GM21381 (cell line): ENCODE results near the gene IL17RC.
"Not testable (repeated sequence)": the region's sequence is repeated elsewhere in the genome, so short reads cannot be mapped to it uniquely, and the experiment has no call there.

Source experiments
- ATAC-seq: cut with Tn5 transposase; IDR thresholded peaks from one replicate; pipeline ENCODE4 v1.9.1; 2021; ENCODE audit warnings: mild to moderate bottlenecking, moderate library complexity; ENCODE audit not compliant: unreplicated experiment

Gene IL17RC

DNA sequence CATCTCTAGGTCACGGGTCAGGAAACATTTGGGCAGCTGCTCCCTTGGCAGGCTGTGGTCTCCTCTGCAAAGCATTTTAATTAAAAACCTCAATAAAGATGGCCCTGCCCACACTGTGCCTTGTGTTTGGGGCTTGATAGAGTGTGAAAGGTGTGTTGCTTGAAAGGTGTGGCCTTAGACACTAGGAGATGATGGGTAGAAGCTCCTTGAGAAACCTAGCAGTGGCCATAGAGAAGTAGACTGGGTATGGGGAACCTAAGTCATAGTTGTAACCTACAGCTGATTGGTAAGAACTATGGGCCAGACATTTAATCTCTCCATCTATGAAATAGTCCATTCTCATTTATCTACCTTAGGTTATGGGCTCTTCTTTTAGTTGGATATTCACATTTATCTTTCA, 23.2 kb upstream of the IL17RC start:
- no peak for ATAC-seq

DNA sequence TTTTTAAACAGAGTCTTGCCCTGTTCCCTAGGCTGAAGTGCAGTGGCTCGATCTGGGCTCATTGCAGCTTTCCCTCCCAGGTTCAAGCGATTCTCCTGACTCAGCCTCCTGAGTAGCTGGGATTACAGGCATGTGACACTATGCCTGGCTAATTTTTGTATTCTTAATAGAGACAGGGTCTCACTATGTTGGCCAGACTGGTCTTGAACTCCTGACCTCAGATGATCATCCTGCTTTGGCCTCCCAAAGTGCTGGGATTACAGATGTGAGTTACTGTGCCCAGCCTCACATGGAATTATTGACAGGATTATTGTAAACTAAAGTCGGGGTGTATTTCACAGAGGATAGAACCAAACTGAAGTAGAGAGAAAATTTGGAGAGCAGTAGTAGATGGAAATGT, 21.2 kb upstream of the IL17RC start:
- ATAC-seq: not testable (repeated sequence)

DNA sequence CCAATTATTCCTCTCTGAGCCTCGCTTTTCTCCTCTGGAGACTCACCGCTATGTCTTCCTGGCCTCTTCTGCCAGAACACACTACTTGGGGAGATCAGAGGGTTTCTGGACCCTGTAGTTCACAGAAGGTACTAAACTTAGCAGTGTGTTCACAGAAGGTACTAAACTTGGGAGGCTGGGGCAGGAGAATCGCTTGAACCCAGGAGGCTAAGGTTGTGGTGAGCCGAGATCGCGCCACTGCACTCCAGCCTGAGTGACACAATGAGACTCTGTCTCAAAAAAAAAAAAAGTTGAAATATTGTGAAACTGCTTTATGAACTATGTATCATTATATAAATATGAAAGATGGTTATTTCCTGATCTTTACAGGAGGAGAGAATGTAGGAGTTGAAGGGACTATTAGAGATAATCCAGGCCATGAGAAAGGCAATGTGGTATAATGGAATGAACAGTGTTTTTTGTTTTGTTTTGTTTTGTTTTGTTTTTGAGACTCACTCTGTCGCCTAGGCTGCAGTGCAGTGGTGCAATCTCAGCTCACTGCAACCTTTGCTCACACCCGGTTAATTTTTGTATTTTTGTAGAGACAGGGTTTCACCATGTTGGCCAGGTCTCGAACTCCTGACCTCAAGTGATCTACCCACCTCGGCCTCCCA, 20.0 kb upstream of the IL17RC start:
- ATAC-seq: not testable (repeated sequence)

DNA sequence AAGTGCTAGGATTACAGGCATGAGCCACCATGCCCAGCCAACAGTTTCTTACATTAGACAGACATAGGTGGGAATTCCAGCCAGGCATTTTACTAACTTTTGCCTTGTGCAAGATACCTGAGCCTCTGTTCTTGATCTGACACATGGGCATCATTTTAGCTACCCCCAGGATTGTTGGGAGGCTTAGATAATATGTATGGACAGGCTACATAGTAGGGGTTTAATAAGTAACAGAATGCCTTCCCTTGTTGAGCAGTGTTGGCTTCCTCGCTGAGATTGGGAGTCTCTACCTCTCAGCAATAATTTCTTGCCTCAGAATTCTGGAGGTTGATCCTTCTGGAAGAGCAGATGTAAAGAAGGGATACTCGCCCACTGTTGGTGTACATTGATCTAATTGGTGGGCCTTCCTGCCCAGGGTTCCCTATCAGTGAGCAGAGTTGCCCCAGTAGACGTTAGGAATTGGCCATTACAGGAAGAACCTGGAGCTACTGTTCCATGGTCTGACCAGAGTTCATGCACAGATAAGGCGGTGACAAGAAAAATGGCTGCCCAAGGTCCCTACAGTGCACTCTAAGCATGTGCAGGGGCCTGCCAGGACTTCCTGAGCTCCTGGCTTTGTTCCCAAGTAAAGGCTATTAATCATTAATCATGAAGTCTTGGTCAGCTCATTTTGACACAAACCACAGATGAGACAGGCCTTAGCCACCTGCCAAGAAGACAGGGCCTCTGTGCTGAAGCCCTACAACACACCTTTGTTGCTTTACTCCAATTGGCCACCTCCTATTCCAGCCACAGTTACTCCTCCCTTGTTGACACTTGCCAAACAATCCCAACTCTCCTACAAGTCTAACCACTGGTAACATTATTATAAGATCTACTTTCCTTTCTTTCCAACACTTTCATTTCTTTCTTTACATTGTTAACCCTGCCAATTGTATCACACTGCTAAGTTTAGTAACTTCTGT, 19.2 kb upstream of the IL17RC start:
- peak; percentile 60 for ATAC-seq

DNA sequence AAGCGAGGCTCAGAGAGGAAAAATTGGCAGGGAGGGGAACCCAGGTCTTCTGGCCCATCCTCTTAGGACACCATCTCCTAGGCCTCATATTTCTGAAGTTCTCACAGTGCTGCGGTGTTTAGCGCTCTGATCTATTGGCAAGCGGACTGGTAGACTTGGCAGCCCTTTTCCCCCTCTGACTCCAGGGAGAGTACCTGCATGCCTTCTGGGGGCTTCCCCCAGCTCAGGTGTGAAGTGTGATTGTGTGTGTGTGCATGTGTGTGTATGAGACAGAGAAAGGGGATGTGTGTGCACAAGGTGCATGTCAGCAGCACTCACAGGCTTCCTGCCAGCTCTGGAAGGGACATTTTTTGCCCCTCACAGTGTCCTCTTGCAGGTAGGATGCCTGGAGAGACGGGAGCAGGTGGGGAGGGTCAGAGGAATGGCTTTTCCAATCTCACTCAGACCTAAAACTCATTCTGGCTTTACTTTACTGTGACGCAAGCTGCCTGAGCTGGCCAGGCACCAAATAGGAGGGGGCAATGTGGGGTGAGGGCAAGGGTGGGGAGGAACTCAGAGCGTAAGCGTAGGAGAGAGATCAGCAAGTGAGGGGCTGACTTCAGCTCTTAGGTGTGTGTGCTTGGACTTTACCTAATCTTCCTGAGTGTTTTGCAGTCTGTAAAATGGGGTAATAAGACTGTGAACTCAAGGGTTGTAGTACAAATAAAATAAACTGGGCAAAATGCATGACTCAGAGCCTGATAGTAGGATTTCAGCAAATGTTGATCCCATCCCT, 18.2 kb upstream of the IL17RC start:
- ATAC-seq: no peak

DNA sequence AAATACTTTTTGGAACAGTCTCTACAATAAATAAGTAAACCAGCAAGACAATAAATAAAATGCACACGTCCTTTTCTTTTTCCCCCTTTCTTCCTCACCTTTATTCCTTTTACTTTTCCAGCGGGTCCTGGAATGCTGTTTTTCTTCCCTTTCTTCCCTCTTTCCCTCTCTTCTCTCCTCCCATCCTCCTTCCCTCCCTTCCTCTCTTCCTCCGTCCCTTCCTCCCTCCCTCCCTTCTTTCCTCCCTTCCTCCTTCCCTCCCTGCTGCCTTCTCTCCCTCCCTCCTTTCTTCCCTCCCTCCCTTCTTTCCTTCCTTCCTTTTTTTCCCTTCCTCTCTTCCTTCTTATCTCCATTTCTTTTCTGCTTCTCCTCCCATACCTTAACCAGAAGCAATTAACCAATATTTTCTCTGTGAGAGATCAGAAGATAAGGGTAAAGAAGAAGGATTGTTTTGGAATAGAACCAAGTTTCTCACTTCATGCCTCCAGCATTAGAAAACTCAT, 17.6 kb upstream of the IL17RC start:
- no peak for ATAC-seq

DNA sequence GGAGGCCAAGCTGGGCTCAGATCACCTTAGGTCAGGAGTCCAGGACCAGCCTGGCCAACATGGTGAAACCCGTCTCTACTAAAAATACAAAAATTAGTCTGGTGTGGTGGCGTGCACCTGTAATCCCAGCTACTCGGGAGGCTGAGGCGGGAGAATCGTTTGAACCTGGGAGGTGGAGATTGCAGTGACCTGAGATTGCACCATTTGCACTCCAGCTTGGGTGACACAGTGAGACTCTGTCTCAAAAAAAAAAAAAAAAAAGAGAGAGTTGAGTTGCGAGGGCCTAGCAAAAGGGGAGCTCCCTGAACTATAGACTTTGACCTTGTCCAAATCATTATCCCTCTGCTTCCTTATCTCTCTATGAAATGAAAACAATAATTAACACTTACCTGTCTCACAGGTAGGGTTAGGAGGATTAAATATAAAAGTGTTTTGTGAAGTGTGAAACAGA, 15.9 kb upstream of the IL17RC start:
- ATAC-seq: not testable (repeated sequence)

DNA sequence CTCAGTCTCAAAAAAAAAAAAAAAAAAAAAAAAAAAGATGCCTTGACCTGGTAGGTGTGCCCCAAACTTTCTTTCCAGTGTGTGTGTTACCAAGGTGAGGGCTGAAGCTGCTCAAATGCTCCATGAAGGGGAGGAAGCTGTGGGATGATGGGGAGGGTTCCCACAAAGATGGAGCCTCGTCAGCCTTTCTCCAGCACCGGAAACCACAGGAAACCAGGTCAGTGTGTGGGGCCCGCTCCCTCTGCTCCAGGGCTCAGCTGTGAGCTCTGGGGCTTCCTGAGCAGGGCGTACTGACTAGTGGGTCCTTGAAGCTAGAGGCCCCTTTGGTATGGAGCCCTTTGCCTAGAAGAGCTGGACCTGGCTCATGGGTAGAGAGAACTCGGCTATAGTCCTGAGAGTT, 14.9 kb upstream of the IL17RC start:
- ATAC-seq: no peak

DNA sequence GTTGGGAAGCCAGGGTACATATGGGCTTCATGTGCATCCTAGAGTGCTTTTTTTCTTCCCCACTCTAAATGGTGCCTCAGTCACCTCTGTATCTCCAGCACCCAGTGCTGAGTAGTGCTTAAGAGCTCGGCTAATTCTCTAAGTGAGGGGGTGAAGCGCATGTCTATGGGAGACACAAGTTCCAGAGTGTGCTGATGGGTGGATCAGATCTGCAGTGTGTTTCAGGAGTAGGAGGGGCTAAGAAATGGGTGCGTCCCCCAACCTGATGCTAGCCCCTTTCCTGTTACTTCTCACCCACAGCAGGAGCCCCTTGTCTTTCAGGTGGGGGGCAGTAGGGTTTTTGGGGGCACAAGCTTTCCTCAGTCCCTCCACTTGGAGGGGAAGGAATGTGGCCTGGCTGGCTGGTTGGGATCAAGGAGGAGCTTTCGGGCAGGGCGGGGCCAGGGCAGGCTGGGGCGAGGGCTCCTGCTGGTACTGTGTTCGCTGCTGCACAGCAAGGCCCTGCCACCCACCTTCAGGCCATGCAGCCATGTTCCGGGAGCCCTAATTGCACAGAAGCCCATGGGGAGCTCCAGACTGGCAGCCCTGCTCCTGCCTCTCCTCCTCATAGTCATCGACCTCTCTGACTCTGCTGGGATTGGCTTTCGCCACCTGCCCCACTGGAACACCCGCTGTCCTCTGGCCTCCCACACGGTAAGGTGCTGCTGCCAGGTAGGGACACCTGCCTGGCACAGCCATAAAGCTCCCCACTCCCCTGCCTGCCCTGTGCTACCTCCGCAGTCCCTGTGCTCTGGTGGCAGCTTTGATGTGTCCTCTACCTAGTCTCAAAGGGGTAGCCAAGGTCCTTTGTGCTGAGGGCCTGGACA, 14.3 kb upstream of the IL17RC start, which contains the start of gene IL17RE:
Gene IL17RE, plus strand, starts transcription at position 477 of the 866 bp plus-strand sequence. Its CDS starts 85 bp downstream, at position 562.
- no peak for ATAC-seq

DNA sequence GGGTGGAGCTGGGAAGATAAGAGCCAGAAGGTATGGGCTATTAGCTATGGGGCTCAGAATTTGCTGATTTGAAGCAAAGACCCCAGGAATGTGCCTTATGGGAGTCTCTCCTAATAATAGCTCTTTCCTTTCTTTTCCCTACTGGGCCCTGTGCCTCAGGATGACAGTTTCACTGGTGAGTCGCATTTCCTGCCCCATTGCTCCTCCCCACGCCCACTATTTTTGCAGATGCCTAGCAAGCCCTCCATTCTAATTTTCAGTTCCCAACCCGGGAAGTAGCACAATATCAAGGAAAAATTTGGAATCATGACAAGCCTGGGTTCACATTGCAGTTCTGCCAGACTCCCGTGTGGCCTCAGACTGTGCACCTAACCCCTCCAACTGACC, 13.7 kb upstream of the IL17RC start:
- ATAC-seq: no peak

DNA sequence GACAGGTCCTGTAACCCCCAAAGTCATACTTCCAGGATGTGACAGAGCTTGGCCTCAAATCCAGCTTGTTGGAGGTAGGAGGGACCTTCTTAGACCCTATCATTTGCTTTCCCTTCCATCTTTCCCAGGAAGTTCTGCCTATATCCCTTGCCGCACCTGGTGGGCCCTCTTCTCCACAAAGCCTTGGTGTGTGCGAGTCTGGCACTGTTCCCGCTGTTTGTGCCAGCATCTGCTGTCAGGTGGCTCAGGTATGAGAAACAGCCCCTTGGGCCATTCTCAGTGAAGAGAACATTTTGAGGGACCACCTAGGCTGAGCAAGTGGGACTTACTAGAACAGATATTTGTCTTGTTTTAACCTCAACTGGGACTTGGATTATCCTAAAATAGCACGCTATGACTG, 13.0 kb upstream of the IL17RC start:
- no peak for ATAC-seq

DNA sequence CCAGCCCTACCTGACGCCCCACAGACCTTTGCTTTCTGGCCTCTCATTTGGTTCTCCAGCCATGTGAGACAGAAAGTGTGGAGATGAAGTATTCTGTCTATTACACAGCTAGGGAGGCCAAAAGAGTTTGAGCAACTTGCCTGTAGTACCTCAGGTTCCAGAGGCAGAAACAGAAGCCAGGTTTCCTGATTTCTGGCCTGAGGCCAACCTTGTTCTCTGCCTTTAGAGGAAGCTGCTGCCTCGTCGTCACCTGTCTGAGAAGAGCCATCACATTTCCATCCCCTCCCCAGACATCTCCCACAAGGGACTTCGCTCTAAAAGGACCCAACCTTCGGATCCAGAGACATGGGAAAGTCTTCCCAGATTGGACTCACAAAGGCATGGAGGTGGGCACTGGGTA, 10.4 kb upstream of the IL17RC start:
- ATAC-seq: no peak

DNA sequence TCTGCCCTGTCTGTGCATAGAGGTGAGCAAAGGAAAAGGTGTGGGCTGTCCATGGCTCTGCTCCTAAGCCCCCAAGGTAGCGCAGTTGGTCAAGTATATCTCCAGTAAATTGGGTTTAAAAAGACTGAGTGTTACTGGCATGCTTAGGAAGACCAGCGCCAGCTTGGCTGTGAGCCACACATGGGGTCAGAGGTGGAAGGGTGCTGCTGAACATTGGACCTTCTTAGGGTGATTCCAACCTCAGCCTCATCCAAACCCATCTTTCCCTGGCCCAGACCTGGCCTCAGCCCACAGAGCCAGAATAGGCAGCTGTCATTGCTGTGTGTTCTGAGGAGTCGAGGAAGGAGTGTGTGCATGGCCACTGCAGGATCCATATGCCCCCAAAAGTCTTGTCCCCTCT, 8.6 kb upstream of the IL17RC start:
- ATAC-seq: no peak

DNA sequence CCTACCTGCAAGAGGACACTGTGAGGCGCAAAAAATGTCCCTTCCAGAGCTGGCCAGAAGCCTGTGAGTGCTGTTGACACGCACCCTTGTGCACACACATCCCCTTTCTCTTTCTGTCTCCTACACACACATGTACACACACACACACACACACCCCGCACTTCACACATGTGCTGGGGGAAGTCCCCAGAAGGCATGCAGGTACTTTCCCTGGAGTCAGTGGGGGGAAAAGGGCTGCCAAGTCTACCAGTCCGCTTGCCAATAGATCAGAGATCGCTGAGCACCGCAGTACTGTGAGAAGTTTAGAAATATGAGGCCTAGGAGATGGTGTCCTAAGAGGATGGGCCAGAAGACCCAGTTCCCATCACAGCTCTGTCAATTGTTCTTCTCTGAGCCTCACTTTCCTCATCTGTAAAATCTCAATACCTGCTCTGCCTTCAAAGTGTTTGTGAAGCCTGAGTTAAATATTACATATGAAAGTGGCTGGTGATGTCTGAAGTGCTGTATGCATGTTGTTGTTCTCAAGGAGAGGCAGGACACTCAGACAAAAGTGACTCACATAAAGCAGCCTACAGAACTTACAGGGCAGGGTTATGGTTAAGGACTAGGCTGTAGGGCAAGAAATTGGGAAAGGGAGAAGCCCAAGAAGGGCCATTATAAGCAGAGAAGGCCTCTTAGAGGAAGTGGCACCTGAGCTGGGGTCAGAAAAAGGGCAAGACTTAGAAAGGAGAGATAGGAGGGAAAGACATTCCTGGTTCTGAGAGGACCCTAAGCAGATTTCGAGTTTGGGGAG, 7.5 kb upstream of the IL17RC start:
- no peak for ATAC-seq

DNA sequence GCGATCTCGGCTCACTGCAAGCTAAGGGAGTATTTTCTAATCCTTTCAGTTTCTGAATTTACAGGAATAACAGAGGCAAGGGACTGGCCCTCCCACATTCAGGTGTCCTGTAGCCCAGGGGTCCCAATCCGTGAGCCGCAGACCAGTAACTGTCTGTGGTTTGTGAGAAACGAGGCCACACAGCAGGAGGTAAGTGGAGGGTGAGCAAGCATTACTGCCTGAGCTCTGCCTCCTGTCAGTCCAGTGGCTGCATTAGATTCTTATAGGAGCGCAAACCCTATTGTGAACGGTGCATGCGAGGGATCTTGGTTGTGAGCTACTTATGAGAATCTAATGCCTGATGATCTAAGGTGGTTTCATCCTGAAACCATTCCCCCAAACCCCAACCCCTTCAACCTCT, 5.0 kb upstream of the IL17RC start:
- no peak for ATAC-seq

DNA sequence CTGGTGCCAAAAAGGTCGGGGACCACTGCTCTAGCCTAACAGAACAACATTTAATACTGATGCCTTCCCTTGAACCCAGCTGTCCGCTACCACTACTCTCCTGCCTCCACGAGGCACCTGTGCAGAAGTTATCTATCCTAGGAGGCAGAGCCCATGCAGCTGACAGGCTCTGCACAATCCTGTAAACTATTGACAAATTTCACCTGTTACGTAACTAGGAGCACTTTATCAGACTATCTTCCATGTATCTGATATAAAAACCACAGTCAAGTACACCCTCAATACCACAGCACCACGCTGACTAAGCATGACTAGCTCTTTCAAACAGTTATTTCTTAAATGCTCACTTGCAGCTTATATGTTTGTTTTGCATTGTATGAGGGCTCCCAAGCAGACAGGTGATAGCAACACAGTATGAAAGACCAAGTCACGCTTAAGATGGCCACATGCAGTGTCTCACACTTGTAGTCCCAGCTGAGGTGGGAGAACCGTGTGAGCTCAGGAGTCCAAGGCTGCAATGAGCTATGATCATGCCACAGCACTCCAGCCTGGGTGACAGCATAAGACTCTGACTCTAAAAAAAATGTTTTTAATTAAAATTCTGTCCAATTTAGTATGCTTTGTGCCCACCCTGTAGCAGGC, 4.5 kb upstream of the IL17RC start:
- ATAC-seq: no peak

DNA sequence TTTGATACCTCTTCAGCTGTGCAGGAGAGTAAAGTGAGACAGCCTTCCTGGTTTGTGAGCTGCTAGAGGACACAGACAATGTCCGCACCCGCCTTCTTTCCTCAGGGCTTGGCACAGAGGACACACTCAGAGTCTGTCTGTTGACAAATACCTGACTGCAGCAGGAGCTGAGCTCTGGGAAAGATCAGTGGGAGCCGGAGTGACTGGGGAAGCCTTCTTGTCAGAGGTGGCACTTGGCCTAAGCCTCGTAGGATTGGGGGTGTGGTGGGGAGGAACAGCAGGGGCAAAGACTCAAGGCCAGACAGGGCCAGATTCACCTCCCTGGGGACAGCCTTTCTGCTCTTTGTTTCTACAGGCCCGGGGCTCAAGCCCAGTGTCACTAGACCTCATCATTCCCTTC, 3.3 kb upstream of the IL17RC start:
- no peak for ATAC-seq

DNA sequence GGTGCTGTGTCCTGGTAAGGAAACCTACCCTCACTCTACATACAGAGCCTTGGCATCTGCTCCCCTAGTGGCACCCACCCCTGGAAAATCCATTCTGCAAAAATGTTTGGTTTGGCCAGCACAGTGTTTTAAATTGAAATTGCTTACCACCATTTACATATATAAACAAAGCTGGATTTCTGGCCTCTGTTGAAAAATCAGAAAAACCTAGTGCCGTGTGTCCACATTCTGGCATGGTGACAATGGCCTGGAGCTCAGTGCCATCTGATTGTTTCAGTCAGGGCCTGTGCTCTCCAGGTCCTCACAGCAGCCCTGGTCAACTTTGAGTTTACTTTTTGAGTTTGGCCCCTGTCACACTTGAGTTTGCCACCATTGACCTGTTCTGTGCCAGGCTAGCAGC, 2.9 kb upstream of the IL17RC start:
- no peak for ATAC-seq
